NB4 (cell line): Measurements from ENCODE around the gene GFRA4.

ENCODE experiments used
- POLR2A ChIP-seq: IDR thresholded peaks from 2 replicates; pipeline ENCODE4 v1.6.1; 2011; ENCODE audit warnings: mild to moderate bottlenecking; ENCODE audit not compliant: insufficient read length; ENCODE audit errors: extremely low read depth
- TF ChIP-seq, protein P1 (sequence below): IDR thresholded peaks from one replicate; pipeline ENCODE4 v1.5.1; 2012; ENCODE audit warnings: low read depth, low read length
- TF ChIP-seq, protein P2 (sequence below): IDR thresholded peaks from 2 replicates; pipeline ENCODE4 v1.6.1; 2011; ENCODE audit warnings: low read depth, low read length

DNA sequence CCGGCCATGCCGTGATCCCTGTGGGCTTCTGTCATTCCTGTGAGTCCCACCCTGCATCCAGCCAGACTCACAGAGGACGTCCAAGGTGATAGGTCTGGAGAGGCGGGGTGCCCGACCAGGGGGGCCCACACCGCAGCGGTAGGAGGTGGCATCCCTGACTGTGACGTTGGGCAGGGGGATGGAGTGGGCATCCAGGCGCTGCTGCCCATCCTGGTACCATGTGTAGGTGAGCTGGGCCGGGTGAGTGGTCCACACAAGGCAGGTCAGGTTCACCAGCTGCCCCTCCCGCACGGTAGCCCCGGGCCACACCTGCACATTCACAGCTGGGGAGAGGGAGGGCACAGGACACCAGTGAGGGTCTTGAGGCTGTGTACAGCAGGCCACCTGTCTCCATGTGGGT lies 30.2 kb upstream of the GFRA4 start:
- TF ChIP-seq, protein P1, sequence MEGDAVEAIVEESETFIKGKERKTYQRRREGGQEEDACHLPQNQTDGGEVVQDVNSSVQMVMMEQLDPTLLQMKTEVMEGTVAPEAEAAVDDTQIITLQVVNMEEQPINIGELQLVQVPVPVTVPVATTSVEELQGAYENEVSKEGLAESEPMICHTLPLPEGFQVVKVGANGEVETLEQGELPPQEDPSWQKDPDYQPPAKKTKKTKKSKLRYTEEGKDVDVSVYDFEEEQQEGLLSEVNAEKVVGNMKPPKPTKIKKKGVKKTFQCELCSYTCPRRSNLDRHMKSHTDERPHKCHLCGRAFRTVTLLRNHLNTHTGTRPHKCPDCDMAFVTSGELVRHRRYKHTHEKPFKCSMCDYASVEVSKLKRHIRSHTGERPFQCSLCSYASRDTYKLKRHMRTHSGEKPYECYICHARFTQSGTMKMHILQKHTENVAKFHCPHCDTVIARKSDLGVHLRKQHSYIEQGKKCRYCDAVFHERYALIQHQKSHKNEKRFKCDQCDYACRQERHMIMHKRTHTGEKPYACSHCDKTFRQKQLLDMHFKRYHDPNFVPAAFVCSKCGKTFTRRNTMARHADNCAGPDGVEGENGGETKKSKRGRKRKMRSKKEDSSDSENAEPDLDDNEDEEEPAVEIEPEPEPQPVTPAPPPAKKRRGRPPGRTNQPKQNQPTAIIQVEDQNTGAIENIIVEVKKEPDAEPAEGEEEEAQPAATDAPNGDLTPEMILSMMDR = no peak
- TF ChIP-seq POLR2A = no peak
- TF ChIP-seq, protein P2, sequence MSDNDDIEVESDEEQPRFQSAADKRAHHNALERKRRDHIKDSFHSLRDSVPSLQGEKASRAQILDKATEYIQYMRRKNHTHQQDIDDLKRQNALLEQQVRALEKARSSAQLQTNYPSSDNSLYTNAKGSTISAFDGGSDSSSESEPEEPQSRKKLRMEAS = no peak
